Endothelial cell of umbilical vein (primary cell): Measurements from ENCODE around the gene CRTC2. TPM values are rescaled to one million over a fixed set of nuclear protein-coding genes. Genes with fewer than 3 reads are reported as not detected.

Experiments
- BruUV-seq: library from RNA; stranded (reverse); fragments of 400-500 nt; replicated peaks from 2 replicates; lab custom pipeline; 2021; lab: Mats Ljungman, UMichigan
- CTCF ChIA-PET: fragments of 300-600, 350-600 bp; sonication (Branson Sonifier 250); formaldehyde crosslinking; loops from one replicate; lab custom pipeline; 2021; ENCODE audit warnings: antibody characterized with exemption, inconsistent platforms; lab: Charles Lee
- POLR2A ChIA-PET: fragments of 300-600, 350-600 bp; sonication (Branson Sonifier 250); formaldehyde crosslinking; loops from one replicate; lab custom pipeline; 2021; ENCODE audit warnings: antibody characterized with exemption, inconsistent platforms; lab: Charles Lee
- DNase-seq: peaks from one replicate; pipeline ENCODE4 v3.0.0-alpha.2; 2011; ENCODE audit warnings: low read depth, low spot score
- FAIRE-seq: peaks from 2 replicates; lab custom pipeline; 2011; peaks lifted over from hg19 to GRCh38; lab: Jason Lieb, UNC
- H2AFZ ChIP-seq: 2 replicates; pipeline ENCODE4 v1.6.0; 2012; ENCODE audit warnings: low read depth, low read length, control low read depth, inconsistent platforms
- H3K27ac ChIP-seq: 2 replicates; pipeline ENCODE4 v1.5.1; 2011; ENCODE audit warnings: low read depth, mild to moderate bottlenecking, control low read depth, low read length, moderate library complexity; ENCODE audit not compliant: insufficient read depth
- H3K27me3 ChIP-seq, 2 experiments: 2 replicates each; pipeline versions ENCODE4 v1.6.0 to v1.6.1; 2011; ENCODE audit warnings: low read length in 2 of 2, mixed read lengths in 1 of 2; ENCODE audit not compliant: control insufficient read depth in 2 of 2, insufficient read depth in 2 of 2
- H3K36me3 ChIP-seq, 2 experiments: 2 replicates in 1 of 2; 3 replicates in 1 of 2; pipeline ENCODE4 v1.5.1; 2011; ENCODE audit warnings: low read length in 2 of 2, mild to moderate bottlenecking in 1 of 2, moderate library complexity in 1 of 2; ENCODE audit not compliant: control insufficient read depth in 2 of 2, insufficient read depth in 2 of 2; ENCODE audit errors: extremely low read depth in 1 of 2
- H3K4me1 ChIP-seq: 3 replicates; pipeline ENCODE4 v1.5.1; 2011; ENCODE audit warnings: mild to moderate bottlenecking, low read length; ENCODE audit not compliant: control insufficient read depth, insufficient read depth; ENCODE audit errors: extremely low read depth
- H3K4me2 ChIP-seq: 2 replicates; pipeline ENCODE4 v1.6.1; 2011; ENCODE audit warnings: low read length, control low read depth, mixed read lengths; ENCODE audit not compliant: insufficient read depth
- H3K4me3 ChIP-seq, 3 experiments: fragments of 200-600 bp in 1 of 3; sonication (generic), shearing (Covaris generic) in 1 of 3; replicated peaks in 1 of 3; 2 replicates each; pipeline ENCODE4 v1.5.1; 2011 to 2016; ENCODE audit warnings: control low read depth in 3 of 3, low read length in 3 of 3, mild to moderate bottlenecking in 2 of 3, inconsistent platforms in 1 of 3, low read depth in 1 of 3, moderate library complexity in 1 of 3; ENCODE audit not compliant: insufficient read depth in 1 of 3
- H3K79me2 ChIP-seq: 2 replicates; pipeline ENCODE4 v1.6.0; 2012; ENCODE audit warnings: low read length, inconsistent platforms; ENCODE audit not compliant: control insufficient read depth, insufficient read depth
- H3K9ac ChIP-seq: replicated peaks from 2 replicates; pipeline ENCODE3; 2011; ENCODE audit warnings: low read length, control low read depth; ENCODE audit not compliant: insufficient read depth; ENCODE audit errors: extremely low read depth
- H3K9me1 ChIP-seq: replicated peaks from 3 replicates; pipeline ENCODE4 v1.6.0; 2011; ENCODE audit warnings: mild to moderate bottlenecking, low read length; ENCODE audit not compliant: control insufficient read depth, insufficient read depth; ENCODE audit errors: extremely low read depth
- H3K9me3 ChIP-seq: replicated peaks from 2 replicates; pipeline ENCODE4 v1.5.1; 2012; ENCODE audit warnings: low read length, inconsistent platforms; ENCODE audit not compliant: control insufficient read depth, insufficient read depth
- H4K20me1 ChIP-seq: replicated peaks from 2 replicates; pipeline ENCODE3; 2011; ENCODE audit warnings: mild to moderate bottlenecking, low read length; ENCODE audit not compliant: control insufficient read depth, insufficient read depth; ENCODE audit errors: extremely low read depth
- CTCF ChIP-seq, 2 donors: IDR thresholded peaks; 1 replicate in 1 of 2; 2 replicates in 1 of 2; pipeline ENCODE4 v1.5.1; 2011; ENCODE audit warnings: low read length in 2 of 2, mild to moderate bottlenecking in 2 of 2, moderate library complexity in 2 of 2, control low read depth in 1 of 2, inconsistent platforms in 1 of 2, low read depth in 1 of 2; ENCODE audit not compliant: insufficient read depth in 1 of 2; ENCODE audit errors: extremely low read depth in 1 of 2
- MAX ChIP-seq: IDR thresholded peaks from 2 replicates; pipeline ENCODE4 v1.6.1; 2011; ENCODE audit not compliant: insufficient read depth, insufficient read length
- dilution Hi-C: fragments of 300-500 bp; cut with MboI; formaldehyde crosslinking; loops from one replicate; pipeline ENCODE4 v1.15.0; 2019; ENCODE audit warnings: low sequenced_read_pairs; ENCODE audit not compliant: extremely low pct_ligation_motif_present
- intact Hi-C: fragments of 100-400 bp; cut with micrococcal nuclease; formaldehyde crosslinking; loops from one replicate; pipeline ENCODE4 v1.10.0; 2022
- polyA plus RNA-seq, 4 experiments: library from polyadenylated mRNA; depleted of rRNA in 3 of 4; stranded (reverse) in 3 of 4; unstranded in 1 of 4; fragments of >200 nt; gene quantifications; 2 replicates each; pipeline versions ENCODE4 v1.2.1 to v1.2.3, GENCODE V29; 2011 to 2012; ENCODE audit warnings: missing spikeins in 1 of 4
- total RNA-seq: library from RNA; stranded (reverse); gene quantifications from 2 replicates; pipeline ENCODE4 v1.2.3, GENCODE V29; 2021

CRTC2 gene
- total and polyA plus RNA-seq, 2 donors (not counting 3 experiments of a cell fraction or from before 2014, with no cell fraction given) = 40.2 to 42.2 TPM

- no peak overlapping the region for H2AFZ ChIP-seq
- BruUV-seq = no TSS peak
- H3K9me1 ChIP-seq = no peaks in the 10 kb centered on the region
- H3K36me3 ChIP-seq = peaks cover 2 to 53% of the 10 kb centered on the region in 2 experiments
- ChIA-PET POLR2A (interaction anchor here (1.2 kb wide), 1 partner anchor 51 kb away, joined by 3 read pairs; the partner anchor contains the start of gene RPS27), CTCF (interaction anchor here (1.9 to 2.8 kb wide), 2 partner anchors 10 to 118 kb away, joined by 5 to 15 read pairs; no protein-coding TSS in a partner anchor)
- H3K9me3 ChIP-seq = no peaks in the 10 kb centered on the region
- dilution Hi-C loops = no loop called here
- peaks cover 3% of the 10 kb centered on the region for H3K79me2 ChIP-seq
- TF ChIP-seq MAX = no peak
- intact Hi-C loops = no loop called here
- no peak overlapping the region for H3K4me2 ChIP-seq
- H4K20me1 ChIP-seq = no peaks in the 10 kb centered on the region
- H3K9ac ChIP-seq = no peak overlapping the region
- no peak for FAIRE-seq
- no peak overlapping the region for H3K4me3 ChIP-seq
- H3K4me1 ChIP-seq = no peaks in the 10 kb centered on the region
- no peak for DNase-seq
- H3K27me3 ChIP-seq = no peaks in the 10 kb centered on the region
- no peak overlapping the region for H3K27ac ChIP-seq
Observed at GRCh38 chr1:153939476-153939875, 18.9 kb downstream of the CRTC2 start.

- dilution Hi-C loops = no loop called here
- Histone ChIP-seq H3K27ac (no peak overlapping the region), H3K4me3 (no peak overlapping the region), H3K9ac (no peak overlapping the region), H3K9me3 (no peaks in the 10 kb centered on the region), H3K9me1 (no peaks in the 10 kb centered on the region), H2AFZ (no peak overlapping the region), H3K4me1 (no peaks in the 10 kb centered on the region), H3K4me2 (no peak overlapping the region), H3K79me2 (no peaks in the 10 kb centered on the region), H4K20me1 (no peaks in the 10 kb centered on the region), H3K27me3 (no peaks in the 10 kb centered on the region), H3K36me3 (peaks cover 5 to 53% of the 10 kb centered on the region in 2 experiments)
- ChIA-PET POLR2A (interaction anchor here (1.1 to 1.2 kb wide), 2 partner anchors 16 to 51 kb away, joined by 3 to 4 read pairs; partner anchors contain the start of genes GATAD2B and RPS27), CTCF (interaction anchor here (1.9 to 2.8 kb wide), 2 partner anchors 10 to 118 kb away, joined by 5 to 15 read pairs; no protein-coding TSS in a partner anchor)
- intact Hi-C loops = no loop called here
- DNase-seq (no peak), FAIRE-seq (no peak)
- BruUV-seq = no TSS peak
- no peak for TF ChIP-seq CTCF (IDR thresholded peaks at IDR 0.05; ENCODE audit: extremely low read depth in 1 of 2, insufficient read depth in 1 of 2, low read depth in 1 of 2, low read length in 2 of 2)
Observed at GRCh38 chr1:153938996-153939395, 19.4 kb downstream of the CRTC2 start.
